Left lung (tissue), 10 donors: ENCODE results near the gene SLCO3A1. TPM values are rescaled to one million over a fixed set of nuclear protein-coding genes. Genes with fewer than 3 reads are reported as not detected.

Experiments used
- ATAC-seq: fragments of 200-7000 bp; cut with Tn5 transposase; one replicate; pipeline ENCODE4 v1.9.1; 2020; ENCODE audit warnings: moderate library complexity
- DNase-seq, 4 donors: peaks; one replicate each; pipeline ENCODE4 v3.0.0-alpha.2; 2013 to 2020
- H3K27ac ChIP-seq, 2 donors: fragments of 200-600 bp; sonication (generic) in 1 of 2; one replicate each; pipeline versions ENCODE4 v1.5.0 to v1.8.0; 2020 to 2021
- H3K27me3 ChIP-seq, 2 donors: fragments of 200-600 bp; sonication (generic) in 1 of 2; one replicate each; pipeline versions ENCODE4 v1.5.0 to v1.8.0; 2020 to 2021
- H3K36me3 ChIP-seq, 2 donors: fragments of 200-600 bp; sonication (generic) in 1 of 2; one replicate each; pipeline versions ENCODE4 v1.5.0 to v1.8.0; 2020 to 2021
- H3K4me1 ChIP-seq, 2 donors: fragments of 200-600 bp; one replicate each; pipeline ENCODE4 v1.8.0; 2021
- H3K4me3 ChIP-seq, 2 donors: fragments of 200-600 bp; sonication (generic) in 1 of 2; one replicate each; pipeline versions ENCODE4 v1.5.0 to v1.8.0; 2020 to 2021; ENCODE audit warnings: mild to moderate bottlenecking in 1 of 2
- H3K9me3 ChIP-seq, 2 donors: fragments of 200-600 bp; sonication (generic) in 1 of 2; one replicate each; pipeline versions ENCODE4 v1.5.0 to v1.8.0; 2020 to 2021
- CTCF ChIP-seq, 2 donors: fragments of 200-600 bp; sonication (generic) in 1 of 2; IDR thresholded peaks; one replicate each; pipeline versions ENCODE4 v1.5.0 to v1.8.0; 2021; ENCODE audit warnings: antibody characterized with exemption in 2 of 2
- intact Hi-C, 2 donors: fragments of 100-400 bp; cut with DNase I; formaldehyde crosslinking; loops; one replicate each; pipeline versions ENCODE4 v1.11.2 to v1.14.2; 2022
- polyA plus RNA-seq, 6 donors: library from polyadenylated mRNA; unstranded; fragments of 120-200 nt; gene quantifications; one replicate each; pipeline ENCODE4 v1.2.1, GENCODE V29; 2013; ENCODE audit not compliant: insufficient read length in 6 of 6
- total RNA-seq, 2 donors: library from RNA; stranded (reverse); fragmentation: NEBNext Ultra II Directional; extraction: Animal tissue kit (Norgen Biotek cat#: 25700); gene quantifications; one replicate each; pipeline ENCODE4 v1.2.1, GENCODE V29; 2021
- donor health status: DM: no; HTN: yes; CAD: no.
- donor health status: DM: no; HTN: no; CAD: no.

Gene SLCO3A1
- total and polyA plus RNA-seq, 8 donors, result 7.7 to 49.0 (median 11.9) TPM

GRCh38 chr15:91849749-91850161 lies 3.8 kb upstream of the SLCO3A1 start:
- intact Hi-C loops, result loop anchor here in 1 of 2 donors (5.0 to 10.0 kb wide), 3 partner anchors 145 to 547 kb away; no protein-coding TSS in a partner anchor
- DNase-seq, result no peak
- peak; percentile 42 to 51 for TF ChIP-seq CTCF (IDR thresholded peaks at IDR 0.05)

GRCh38 chr15:91852741-91853510 lies 582 bp upstream of the SLCO3A1 start:
- peak; percentile 70 to 84 for TF ChIP-seq CTCF (IDR thresholded peaks at IDR 0.05)

More at GRCh38 chr15:91849749-91850161, 3.8 kb upstream of the SLCO3A1 start:
- Histone ChIP-seq H3K9me3 (no peaks in the 10 kb centered on the region), H3K4me1 (peaks cover 13 to 22% of the 10 kb centered on the region in 2 donors), H3K27ac (no peak overlapping the region), H3K27me3 (no peaks in the 10 kb centered on the region), H3K4me3 (no peak overlapping the region), H3K36me3 (no peaks in the 10 kb centered on the region)
- ATAC-seq, result no peak

GRCh38 chr15:91853948-91854638 lies 585 bp downstream of the SLCO3A1 start:
- ATAC-seq (peak; percentile 33), DNase-seq (peak in 2 of 4 donors; percentile 57 to 92)
- intact Hi-C loops, result loop anchor here in 1 of 2 donors (5.0 to 10.0 kb wide), 3 partner anchors 149 to 552 kb away; no protein-coding TSS in a partner anchor
- Histone ChIP-seq H3K9me3 (no peaks in the 10 kb centered on the region), H3K27ac (peak overlapping the region; percentile 91 to 98), H3K27me3 (no peaks in the 10 kb centered on the region), H3K36me3 (no peaks in the 10 kb centered on the region), H3K4me3 (peak overlapping the region; percentile 66 to 81), H3K4me1 (peaks cover 35 to 62% of the 10 kb centered on the region in 2 donors)
- TF ChIP-seq CTCF (IDR thresholded peaks at IDR 0.05), result no peak

More at GRCh38 chr15:91852741-91853510, 582 bp upstream of the SLCO3A1 start:
- peak overlapping the region; percentile 66 to 81 for H3K4me3 ChIP-seq
- DNase-seq (peak; percentile 61 to 98 (median 82)), ATAC-seq (peak; percentile 83)
- H3K36me3 ChIP-seq, result no peaks in the 10 kb centered on the region
- intact Hi-C loops, result loop anchor here in 1 of 2 donors (5.0 to 10.0 kb wide), 3 partner anchors 148 to 551 kb away; no protein-coding TSS in a partner anchor
- H3K27ac ChIP-seq, result peak overlapping the region; percentile 91 to 98
- peaks cover 35 to 52% of the 10 kb centered on the region in 2 donors for H3K4me1 ChIP-seq
- no peaks in the 10 kb centered on the region for H3K27me3 ChIP-seq
- no peaks in the 10 kb centered on the region for H3K9me3 ChIP-seq

- no peaks in the 10 kb centered on the region for H3K36me3 ChIP-seq
- H3K27ac ChIP-seq, result peak overlapping the region; percentile 91 to 98
- no peaks in the 10 kb centered on the region for H3K27me3 ChIP-seq
- intact Hi-C loops, result loop anchor here in 1 of 2 donors (5.0 to 10.0 kb wide), 3 partner anchors 150 to 552 kb away; no protein-coding TSS in a partner anchor
- ATAC-seq (no peak), DNase-seq (no peak)
- no peak for TF ChIP-seq CTCF (IDR thresholded peaks at IDR 0.05)
- peaks cover 35 to 67% of the 10 kb centered on the region in 2 donors for H3K4me1 ChIP-seq
- peak overlapping the region; percentile 66 to 81 for H3K4me3 ChIP-seq
- H3K9me3 ChIP-seq, result no peaks in the 10 kb centered on the region
Observed at GRCh38 chr15:91854639-91854990, 1.1 kb downstream of the SLCO3A1 start.
